ENCODE measurements around the gene RPAIN.

GRCh38 chr17:5480962-5481361 is 61.0 kb downstream of the RPAIN start:
- TF ChIP-seq MAX (IDR thresholded peaks at IDR 0.05; ENCODE audit: insufficient read depth, insufficient read length), result no peak
- no peak for TF ChIP-seq JUN (IDR thresholded peaks at IDR 0.05; ENCODE audit: borderline replicate concordance, insufficient read depth, insufficient read length, low read depth)
- TF ChIP-seq CTCF (IDR thresholded peaks at IDR 0.05; ENCODE audit: extremely low read depth in 1 of 2, insufficient read depth in 1 of 2, low read depth in 1 of 2, low read length in 2 of 2), result no peak
- no peak for TF ChIP-seq EZH2 (IDR thresholded peaks at IDR 0.05; ENCODE audit: borderline replicate concordance, low read depth, low read length, severe bottlenecking)
- TF ChIP-seq POLR2AphosphoS5 (IDR thresholded peaks at IDR 0.05; ENCODE audit: insufficient read depth, low read depth, low read length), result no peak
- no peak for TF ChIP-seq POLR2A (IDR thresholded peaks at IDR 0.05; ENCODE audit: low read depth, low read length)
